ENCODE results near the gene ANGEL2. TPM values are rescaled to one million over a fixed set of nuclear protein-coding genes. Genes with fewer than 3 reads are reported as not detected.

The ANGEL2 gene
- total RNA-seq, 1 experiment from 2014 or later = 25.5 TPM

GRCh38 chr1:212968368-212968863 lies 47.3 kb downstream of the ANGEL2 start:
- H3K4me3 ChIP-seq (replicated peaks in 1 of 2; ENCODE audit: low read depth in 1 of 2, low read length in 2 of 2) = no peak overlapping the region
- no peak overlapping the region for H3K4me2 ChIP-seq (ENCODE audit: low read length)
- 0 out of 2 replicates have a peak, but pooled peaks have one; percentile 4 for ATAC-seq
- POLR2A ChIA-PET = interaction anchor here (0.7 kb wide), 1 partner anchor 111 kb away, joined by 3 read pairs; the partner anchor contains the start of gene FLVCR1
- H3K27me3 ChIP-seq (ENCODE audit: insufficient read depth, low read length) = no peaks in the 10 kb centered on the region
- H3K79me2 ChIP-seq (ENCODE audit: insufficient read depth, low read length) = no peaks in the 10 kb centered on the region
- peaks cover 2 to 9% of the 10 kb centered on the region in 2 experiments; a peak in 3 of 4 replicates for H3K4me1 ChIP-seq (ENCODE audit: control insufficient read depth in 1 of 2, insufficient read depth in 2 of 2, low read length in 2 of 2)
- intact Hi-C loops (cut with micrococcal nuclease) = no loop called here
- TF ChIP-seq ATF3 (IDR thresholded peaks at IDR 0.05) (no peak), SIN3A (IDR thresholded peaks at IDR 0.05; ENCODE audit: low read depth) (no peak), CEBPB (IDR thresholded peaks at IDR 0.05; ENCODE audit: low read depth) (no peak), ZNF274 (IDR thresholded peaks at IDR 0.05; ENCODE audit: low read depth, low read length) (no peak), ELF1 (IDR thresholded peaks at IDR 0.05; ENCODE audit: borderline replicate concordance, low read depth) (no peak), EZH2 (IDR thresholded peaks at IDR 0.05) (no peak), JUND (IDR thresholded peaks at IDR 0.05) (no peak), YY1 (IDR thresholded peaks at IDR 0.05; ENCODE audit: extremely low read depth, insufficient replicate concordance, low read depth, low read length) (no peak), ZFX (IDR thresholded peaks at IDR 0.05) (no peak)
- no peak overlapping the region for H3K9ac ChIP-seq (ENCODE audit: low read length)
- no peaks in the 10 kb centered on the region for H3K36me3 ChIP-seq (ENCODE audit: control insufficient read depth in 1 of 2, insufficient read depth in 2 of 2, low read length in 2 of 2)
- no peaks in the 10 kb centered on the region for H3K9me3 ChIP-seq (ENCODE audit: control insufficient read depth in 1 of 2, insufficient read depth in 1 of 2, low read depth in 1 of 2, low read length in 2 of 2)
- no TSS peak for BruUV-seq (replicated peaks)
- no peak for DNase-seq (ENCODE audit: low read depth, low spot score)
- H4K20me1 ChIP-seq (ENCODE audit: insufficient read depth) = no peaks in the 10 kb centered on the region
- CTCF ChIA-PET = no interaction called here
- no peaks in the 10 kb centered on the region for H3K9me2 ChIP-seq (ENCODE audit: insufficient read depth)
- H3K27ac ChIP-seq (ENCODE audit: low read depth, low read length) = no peak overlapping the region
- RAD21 ChIA-PET (ENCODE audit: low non-redundant PET in 1 of 2, low total read pairs in 2 of 2, uncharacterized antibody in 2 of 2, unreplicated experiment in 2 of 2) = no interaction called here
- no peak overlapping the region for H2AFZ ChIP-seq (ENCODE audit: low read depth, low read length, poor library complexity, severe bottlenecking)

GRCh38 chr1:212967801-212968200 lies 47.9 kb downstream of the ANGEL2 start:
- H3K4me3 ChIP-seq (replicated peaks in 1 of 2; ENCODE audit: low read depth in 1 of 2, low read length in 2 of 2) = no peak overlapping the region
- H3K27ac ChIP-seq (ENCODE audit: low read depth, low read length) = no peak overlapping the region
- H4K20me1 ChIP-seq (ENCODE audit: insufficient read depth) = no peaks in the 10 kb centered on the region
- ChIA-PET POLR2A (interaction anchor here (0.7 kb wide), 1 partner anchor 110 kb away, joined by 3 read pairs; the partner anchor contains the start of gene FLVCR1), RAD21 (ENCODE audit: low non-redundant PET in 1 of 2, low total read pairs in 2 of 2, uncharacterized antibody in 2 of 2, unreplicated experiment in 2 of 2) (no interaction called here), CTCF (no interaction called here)
- DNase-seq (ENCODE audit: low read depth, low spot score) = peak; percentile 34
- no peaks in the 10 kb centered on the region for H3K9me2 ChIP-seq (ENCODE audit: insufficient read depth)
- H3K4me1 ChIP-seq (ENCODE audit: control insufficient read depth in 1 of 2, insufficient read depth in 2 of 2, low read length in 2 of 2) = peaks cover 2 to 9% of the 10 kb centered on the region in 2 experiments; a peak in 3 of 4 replicates
- H3K36me3 ChIP-seq (ENCODE audit: control insufficient read depth in 1 of 2, insufficient read depth in 2 of 2, low read length in 2 of 2) = no peaks in the 10 kb centered on the region
- H3K79me2 ChIP-seq (ENCODE audit: insufficient read depth, low read length) = no peaks in the 10 kb centered on the region
- no TSS peak for BruUV-seq (replicated peaks)
- H3K27me3 ChIP-seq (ENCODE audit: insufficient read depth, low read length) = no peaks in the 10 kb centered on the region
- ATAC-seq = peak; percentile 100
- no peak for TF ChIP-seq YY1 (IDR thresholded peaks at IDR 0.05; ENCODE audit: extremely low read depth, insufficient replicate concordance, low read depth, low read length)
- TF ChIP-seq CTCF (IDR thresholded peaks at IDR 0.05 in 2 of 3, conservative IDR thresholded peaks at IDR 0.05 in 1 of 3; ENCODE audit: borderline replicate concordance in 1 of 3, insufficient read depth in 1 of 3, low read depth in 2 of 3, low read length in 2 of 3) = peak; percentile 5 to 73 (median 72); a peak in 4 of 6 replicates
- TF ChIP-seq TCF7L2 (IDR thresholded peaks at IDR 0.05; ENCODE audit: borderline replicate concordance, extremely low read depth, insufficient read depth, insufficient read length) = no peak
- TF ChIP-seq ELF1 (IDR thresholded peaks at IDR 0.05; ENCODE audit: borderline replicate concordance, low read depth) = no peak
- TF ChIP-seq POLR2A (IDR thresholded peaks at IDR 0.05; ENCODE audit: borderline replicate concordance, extremely low read depth, insufficient read depth, insufficient read length) = no peak
- intact Hi-C loops (cut with micrococcal nuclease) = no loop called here
- no peak overlapping the region for H3K9ac ChIP-seq (ENCODE audit: low read length)
- no peak overlapping the region for H2AFZ ChIP-seq (ENCODE audit: low read depth, low read length, poor library complexity, severe bottlenecking)
- no peaks in the 10 kb centered on the region for H3K9me3 ChIP-seq (ENCODE audit: control insufficient read depth in 1 of 2, insufficient read depth in 1 of 2, low read depth in 1 of 2, low read length in 2 of 2)
- H3K4me2 ChIP-seq (ENCODE audit: low read length) = 0 out of 2 replicates have a peak overlapping the region, but pooled peaks have one; percentile 10

Data from HCT116 (cell line).